WTC11 (cell line): ENCODE results near the gene ST8SIA1. TPM values are rescaled to one million over a fixed set of nuclear protein-coding genes. Genes with fewer than 3 reads are reported as not detected.

ENCODE experiments used
- ATAC-seq: fragments of 200-7000 bp; cut with Tn5 transposase; 2 replicates; pipeline ENCODE4 v1.10.0; 2021; ENCODE audit warnings: mild to moderate bottlenecking, moderate library complexity
- CTCF ChIA-PET: fragments of 300-600 bp; sonication (Branson Sonifier 250); formaldehyde crosslinking; loops from one replicate; lab custom pipeline; 2021; ENCODE audit warnings: antibody characterized with exemption; lab: Charles Lee
- POLR2A ChIA-PET: fragments of 350-600 bp; sonication (Branson Sonifier 250); formaldehyde crosslinking; loops from one replicate; lab custom pipeline; 2021; ENCODE audit warnings: antibody characterized with exemption; lab: Charles Lee
- DNase-seq: peaks from one replicate; pipeline ENCODE4 v3.0.0; 2021; ENCODE audit warnings: low spot score
- H3K27ac Mint-ChIP-seq: 2 replicates; pipeline ENCODE4 v1.8.0; 2021; ENCODE audit warnings: mixed read lengths
- H3K27me3 Mint-ChIP-seq: 2 replicates; pipeline ENCODE4 v1.8.0; 2021; ENCODE audit warnings: low read depth, mild to moderate bottlenecking, moderate library complexity, mixed read lengths
- H3K36me3 Mint-ChIP-seq: 2 replicates; pipeline ENCODE4 v1.8.0; 2021; ENCODE audit warnings: mixed read lengths
- H3K4me1 Mint-ChIP-seq: 2 replicates; pipeline ENCODE4 v1.8.0; 2022; ENCODE audit warnings: mixed read lengths
- H3K4me3 Mint-ChIP-seq: 2 replicates; pipeline ENCODE4 v1.8.0; 2021; ENCODE audit warnings: mild to moderate bottlenecking, moderate library complexity, mixed read lengths
- H3K9me3 Mint-ChIP-seq: 2 replicates; pipeline ENCODE4 v1.8.0; 2021; ENCODE audit warnings: mixed read lengths
- FOXK1 ChIP-seq: sonication (generic); formaldehyde crosslinking; IDR thresholded peaks from 2 replicates; pipeline ENCODE4 v1.8.0; 2022; ENCODE audit warnings: mild to moderate bottlenecking, moderate library complexity, missing genetic modification reagents
- JUN ChIP-seq: sonication (generic); formaldehyde crosslinking; IDR thresholded peaks from 2 replicates; pipeline ENCODE4 v1.8.0; 2023; ENCODE audit warnings: mild to moderate bottlenecking, missing genetic modification reagents
- SMAD3 ChIP-seq: sonication (generic); formaldehyde crosslinking; IDR thresholded peaks from 2 replicates; pipeline ENCODE4 v1.8.0; 2022; ENCODE audit warnings: missing genetic modification reagents, mild to moderate bottlenecking, borderline replicate concordance
- TEAD1 ChIP-seq: sonication (generic); formaldehyde crosslinking; IDR thresholded peaks from 2 replicates; pipeline ENCODE4 v1.8.0; 2022; ENCODE audit warnings: mild to moderate bottlenecking, missing genetic modification reagents
- TP53 ChIP-seq: sonication (generic); formaldehyde crosslinking; IDR thresholded peaks from 2 replicates; pipeline ENCODE4 v1.8.1; 2023; ENCODE audit warnings: mild to moderate bottlenecking, missing genetic modification reagents
- ZNF138 ChIP-seq: sonication (generic); formaldehyde crosslinking; conservative IDR thresholded peaks from 2 replicates; pipeline ENCODE4 v1.8.1; 2022; ENCODE audit warnings: mild to moderate bottlenecking, moderate library complexity, missing genetic modification reagents
- ZNF671 ChIP-seq: fragments of 250-450 bp; sonication (Bioruptor Pico); IDR thresholded peaks from 2 replicates; pipeline ENCODE4 v1.8.0; 2021; ENCODE audit warnings: mild to moderate bottlenecking
- total RNA-seq: library from RNA; stranded (reverse); gene quantifications from 3 replicates; pipeline ENCODE4 v1.2.3, GENCODE V29; 2021
- TF ChIP-seq, protein P1 (sequence below): sonication (generic); formaldehyde crosslinking; IDR thresholded peaks from 2 replicates; pipeline ENCODE4 v1.8.0; 2023; ENCODE audit warnings: missing genetic modification reagents, mild to moderate bottlenecking, borderline replicate concordance
- TF ChIP-seq, protein P2 (sequence below): fragments of 200-600 bp; IDR thresholded peaks from 2 replicates; pipeline ENCODE4 v1.8.0; 2022; ENCODE audit warnings: antibody characterized with exemption
- TF ChIP-seq, protein P3 (sequence below): sonication (generic); formaldehyde crosslinking; IDR thresholded peaks from 2 replicates; pipeline ENCODE4 v1.8.1; 2022; ENCODE audit warnings: low read depth, missing genetic modification reagents, borderline replicate concordance
- TF ChIP-seq, protein P4 (sequence below): sonication (generic); formaldehyde crosslinking; IDR thresholded peaks from 2 replicates; pipeline ENCODE4 v1.8.0; 2023; ENCODE audit warnings: missing genetic modification reagents
- TF ChIP-seq, protein P5 (sequence below): fragments of 250-450 bp; sonication (Bioruptor Pico); IDR thresholded peaks from 2 replicates; pipeline ENCODE4 v1.9.0; 2021; ENCODE audit warnings: mild to moderate bottlenecking

The ST8SIA1 gene
- total RNA-seq, 1 experiment from 2014 or later, result 2.3 TPM

DNA sequence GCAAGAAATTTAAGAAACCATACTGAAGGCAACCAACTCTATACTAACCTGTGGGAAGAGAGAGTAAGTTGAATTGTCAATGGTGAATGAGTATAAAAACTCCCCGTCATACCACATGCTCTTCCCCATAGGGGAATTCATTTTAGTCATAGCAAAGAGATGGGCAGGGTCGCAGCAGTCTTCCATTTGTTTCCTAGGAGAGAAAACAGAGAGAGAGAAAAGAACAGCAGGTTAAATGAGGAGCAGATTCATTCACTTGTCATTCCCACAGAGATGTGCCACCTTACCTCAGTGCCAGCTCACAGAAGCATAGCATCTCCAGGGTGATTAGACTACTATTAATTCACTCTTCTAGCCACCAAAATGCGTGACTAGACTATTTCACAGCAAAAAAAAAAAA is 47.4 kb downstream of the ST8SIA1 start (continued):
- TF ChIP-seq FOXK1 (CRISPR knock-in tag) (no peak), TEAD1 (no peak), SMAD3 (no peak)
- TF ChIP-seq, protein P1, sequence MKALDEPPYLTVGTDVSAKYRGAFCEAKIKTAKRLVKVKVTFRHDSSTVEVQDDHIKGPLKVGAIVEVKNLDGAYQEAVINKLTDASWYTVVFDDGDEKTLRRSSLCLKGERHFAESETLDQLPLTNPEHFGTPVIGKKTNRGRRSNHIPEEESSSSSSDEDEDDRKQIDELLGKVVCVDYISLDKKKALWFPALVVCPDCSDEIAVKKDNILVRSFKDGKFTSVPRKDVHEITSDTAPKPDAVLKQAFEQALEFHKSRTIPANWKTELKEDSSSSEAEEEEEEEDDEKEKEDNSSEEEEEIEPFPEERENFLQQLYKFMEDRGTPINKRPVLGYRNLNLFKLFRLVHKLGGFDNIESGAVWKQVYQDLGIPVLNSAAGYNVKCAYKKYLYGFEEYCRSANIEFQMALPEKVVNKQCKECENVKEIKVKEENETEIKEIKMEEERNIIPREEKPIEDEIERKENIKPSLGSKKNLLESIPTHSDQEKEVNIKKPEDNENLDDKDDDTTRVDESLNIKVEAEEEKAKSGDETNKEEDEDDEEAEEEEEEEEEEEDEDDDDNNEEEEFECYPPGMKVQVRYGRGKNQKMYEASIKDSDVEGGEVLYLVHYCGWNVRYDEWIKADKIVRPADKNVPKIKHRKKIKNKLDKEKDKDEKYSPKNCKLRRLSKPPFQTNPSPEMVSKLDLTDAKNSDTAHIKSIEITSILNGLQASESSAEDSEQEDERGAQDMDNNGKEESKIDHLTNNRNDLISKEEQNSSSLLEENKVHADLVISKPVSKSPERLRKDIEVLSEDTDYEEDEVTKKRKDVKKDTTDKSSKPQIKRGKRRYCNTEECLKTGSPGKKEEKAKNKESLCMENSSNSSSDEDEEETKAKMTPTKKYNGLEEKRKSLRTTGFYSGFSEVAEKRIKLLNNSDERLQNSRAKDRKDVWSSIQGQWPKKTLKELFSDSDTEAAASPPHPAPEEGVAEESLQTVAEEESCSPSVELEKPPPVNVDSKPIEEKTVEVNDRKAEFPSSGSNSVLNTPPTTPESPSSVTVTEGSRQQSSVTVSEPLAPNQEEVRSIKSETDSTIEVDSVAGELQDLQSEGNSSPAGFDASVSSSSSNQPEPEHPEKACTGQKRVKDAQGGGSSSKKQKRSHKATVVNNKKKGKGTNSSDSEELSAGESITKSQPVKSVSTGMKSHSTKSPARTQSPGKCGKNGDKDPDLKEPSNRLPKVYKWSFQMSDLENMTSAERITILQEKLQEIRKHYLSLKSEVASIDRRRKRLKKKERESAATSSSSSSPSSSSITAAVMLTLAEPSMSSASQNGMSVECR (CRISPR knock-in tag), result no peak
- TF ChIP-seq, protein P2, sequence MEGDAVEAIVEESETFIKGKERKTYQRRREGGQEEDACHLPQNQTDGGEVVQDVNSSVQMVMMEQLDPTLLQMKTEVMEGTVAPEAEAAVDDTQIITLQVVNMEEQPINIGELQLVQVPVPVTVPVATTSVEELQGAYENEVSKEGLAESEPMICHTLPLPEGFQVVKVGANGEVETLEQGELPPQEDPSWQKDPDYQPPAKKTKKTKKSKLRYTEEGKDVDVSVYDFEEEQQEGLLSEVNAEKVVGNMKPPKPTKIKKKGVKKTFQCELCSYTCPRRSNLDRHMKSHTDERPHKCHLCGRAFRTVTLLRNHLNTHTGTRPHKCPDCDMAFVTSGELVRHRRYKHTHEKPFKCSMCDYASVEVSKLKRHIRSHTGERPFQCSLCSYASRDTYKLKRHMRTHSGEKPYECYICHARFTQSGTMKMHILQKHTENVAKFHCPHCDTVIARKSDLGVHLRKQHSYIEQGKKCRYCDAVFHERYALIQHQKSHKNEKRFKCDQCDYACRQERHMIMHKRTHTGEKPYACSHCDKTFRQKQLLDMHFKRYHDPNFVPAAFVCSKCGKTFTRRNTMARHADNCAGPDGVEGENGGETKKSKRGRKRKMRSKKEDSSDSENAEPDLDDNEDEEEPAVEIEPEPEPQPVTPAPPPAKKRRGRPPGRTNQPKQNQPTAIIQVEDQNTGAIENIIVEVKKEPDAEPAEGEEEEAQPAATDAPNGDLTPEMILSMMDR, result no peak
- TF ChIP-seq, protein P3, sequence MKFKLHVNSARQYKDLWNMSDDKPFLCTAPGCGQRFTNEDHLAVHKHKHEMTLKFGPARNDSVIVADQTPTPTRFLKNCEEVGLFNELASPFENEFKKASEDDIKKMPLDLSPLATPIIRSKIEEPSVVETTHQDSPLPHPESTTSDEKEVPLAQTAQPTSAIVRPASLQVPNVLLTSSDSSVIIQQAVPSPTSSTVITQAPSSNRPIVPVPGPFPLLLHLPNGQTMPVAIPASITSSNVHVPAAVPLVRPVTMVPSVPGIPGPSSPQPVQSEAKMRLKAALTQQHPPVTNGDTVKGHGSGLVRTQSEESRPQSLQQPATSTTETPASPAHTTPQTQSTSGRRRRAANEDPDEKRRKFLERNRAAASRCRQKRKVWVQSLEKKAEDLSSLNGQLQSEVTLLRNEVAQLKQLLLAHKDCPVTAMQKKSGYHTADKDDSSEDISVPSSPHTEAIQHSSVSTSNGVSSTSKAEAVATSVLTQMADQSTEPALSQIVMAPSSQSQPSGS (CRISPR knock-in tag), result no peak

DNA sequence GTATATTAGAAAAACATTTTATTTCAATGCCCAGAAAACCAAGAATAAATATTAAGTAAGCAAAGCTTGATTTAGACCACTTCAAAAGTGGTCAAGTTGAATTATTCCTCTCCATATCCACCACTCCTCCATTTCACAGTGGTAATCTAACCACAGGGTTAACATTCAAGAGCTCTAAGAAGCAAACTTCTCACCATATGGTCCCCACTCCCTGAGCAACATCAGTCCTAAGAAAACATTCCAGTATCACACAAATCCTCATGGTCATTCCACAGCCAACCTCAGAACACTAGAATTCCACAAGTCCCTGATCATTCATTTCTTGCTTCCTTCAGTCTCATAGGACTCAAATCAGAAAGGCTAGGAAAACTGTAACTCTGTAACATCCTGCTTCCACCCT is 47.9 kb downstream of the ST8SIA1 start:
- H3K27me3 Mint-ChIP-seq, result no peaks in the 10 kb centered on the region
- DNase-seq, result no peak
- H3K9me3 Mint-ChIP-seq, result no peaks in the 10 kb centered on the region
- no peak overlapping the region for H3K4me3 Mint-ChIP-seq
- H3K27ac Mint-ChIP-seq, result no peak overlapping the region
- TF ChIP-seq FOXK1 (CRISPR knock-in tag) (no peak), JUN (CRISPR knock-in tag) (no peak), SMAD3 (no peak), ZNF671 (no peak), ZNF138 (CRISPR knock-in tag) (no peak), TEAD1 (no peak), TP53 (CRISPR knock-in tag) (no peak)
- TF ChIP-seq, protein P1 (CRISPR knock-in tag), result no peak
- TF ChIP-seq, protein P4, sequence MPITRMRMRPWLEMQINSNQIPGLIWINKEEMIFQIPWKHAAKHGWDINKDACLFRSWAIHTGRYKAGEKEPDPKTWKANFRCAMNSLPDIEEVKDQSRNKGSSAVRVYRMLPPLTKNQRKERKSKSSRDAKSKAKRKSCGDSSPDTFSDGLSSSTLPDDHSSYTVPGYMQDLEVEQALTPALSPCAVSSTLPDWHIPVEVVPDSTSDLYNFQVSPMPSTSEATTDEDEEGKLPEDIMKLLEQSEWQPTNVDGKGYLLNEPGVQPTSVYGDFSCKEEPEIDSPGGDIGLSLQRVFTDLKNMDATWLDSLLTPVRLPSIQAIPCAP (CRISPR knock-in tag), result no peak
- TF ChIP-seq, protein P5, sequence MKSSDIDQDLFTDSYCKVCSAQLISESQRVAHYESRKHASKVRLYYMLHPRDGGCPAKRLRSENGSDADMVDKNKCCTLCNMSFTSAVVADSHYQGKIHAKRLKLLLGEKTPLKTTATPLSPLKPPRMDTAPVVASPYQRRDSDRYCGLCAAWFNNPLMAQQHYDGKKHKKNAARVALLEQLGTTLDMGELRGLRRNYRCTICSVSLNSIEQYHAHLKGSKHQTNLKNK (CRISPR knock-in tag), result no peak
- ATAC-seq, result no peak
- no peaks in the 10 kb centered on the region for H3K36me3 Mint-ChIP-seq
- ChIA-PET POLR2A (no interaction called here), CTCF (no interaction called here)
- peaks cover 18% of the 10 kb centered on the region for H3K4me1 Mint-ChIP-seq
